ENCODE measurements around the gene PCDHGA8.
"Not testable (repeated sequence)": the region's sequence is repeated elsewhere in the genome, so short reads cannot be mapped to it uniquely, and the experiment has no call there.

PCDHGA8 gene

DNA sequence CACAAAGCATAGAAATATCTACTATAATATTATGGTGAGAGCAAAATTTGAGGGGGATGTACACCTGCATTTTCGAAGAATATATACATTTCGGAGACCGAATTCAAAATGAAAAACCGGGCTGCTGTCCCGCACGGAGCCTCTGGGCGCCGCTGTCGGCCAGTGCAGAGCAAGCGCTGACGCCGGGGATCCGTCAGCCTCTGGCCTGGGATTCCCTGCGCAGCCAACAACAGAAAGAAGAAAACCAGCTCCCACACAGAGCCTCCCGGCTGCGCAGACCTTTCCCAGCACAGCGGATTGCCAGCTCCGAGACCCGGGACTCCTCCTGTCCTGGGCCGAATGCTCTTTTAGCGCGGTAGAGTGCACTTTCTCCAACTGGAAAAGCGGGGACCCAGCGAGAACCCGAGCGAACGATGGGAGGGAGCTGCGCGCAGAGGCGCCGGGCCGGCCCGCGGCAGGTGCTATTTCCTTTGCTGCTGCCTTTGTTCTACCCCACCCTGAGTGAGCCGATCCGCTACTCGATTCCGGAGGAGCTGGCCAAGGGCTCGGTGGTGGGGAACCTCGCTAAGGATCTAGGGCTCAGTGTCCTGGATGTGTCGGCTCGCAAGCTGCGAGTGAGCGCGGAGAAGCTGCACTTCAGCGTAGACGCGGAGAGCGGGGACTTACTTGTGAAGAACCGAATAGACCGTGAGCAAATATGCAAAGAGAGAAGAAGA is 15.5 kb downstream of the PCDHGA8 start, which contains the start of gene PCDHGB6:
Gene PCDHGB6 (plus strand): TSS at position 232 of the 716 bp plus-strand sequence. CDS start 182 bp downstream, at position 414.
- peak; percentile 60 for ATAC-seq (ENCODE audit: low read depth)

DNA sequence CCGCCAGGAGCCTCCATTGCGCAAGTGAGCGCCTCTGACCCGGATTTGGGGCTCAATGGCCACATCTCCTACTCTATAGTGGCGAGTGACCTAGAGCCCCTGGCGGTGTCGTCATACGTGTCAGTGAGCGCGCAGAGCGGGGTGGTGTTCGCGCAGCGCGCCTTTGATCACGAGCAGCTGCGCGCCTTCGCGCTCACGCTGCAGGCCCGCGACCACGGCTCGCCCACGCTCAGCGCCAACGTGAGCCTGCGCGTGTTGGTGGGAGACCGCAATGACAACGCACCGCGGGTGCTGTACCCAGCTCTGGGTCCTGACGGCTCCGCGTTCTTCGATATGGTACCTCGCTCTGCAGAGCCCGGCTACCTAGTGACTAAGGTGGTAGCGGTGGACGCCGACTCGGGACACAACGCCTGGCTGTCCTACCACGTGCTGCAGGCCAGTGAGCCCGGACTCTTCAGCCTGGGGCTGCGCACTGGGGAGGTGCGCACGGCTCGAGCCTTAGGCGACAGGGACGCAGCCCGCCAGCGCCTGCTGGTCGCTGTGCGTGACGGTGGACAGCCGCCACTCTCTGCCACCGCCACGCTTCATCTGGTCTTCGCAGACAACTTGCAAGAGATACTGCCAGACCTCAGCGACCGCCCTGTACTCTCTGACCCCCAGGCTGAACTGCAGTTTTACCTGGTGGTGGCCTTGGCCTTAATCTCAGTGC is 17.3 kb downstream of the PCDHGA8 start:
- peaks cover 12% of the 10 kb centered on the region for H3K36me3 Mint-ChIP-seq
- ATAC-seq (ENCODE audit: low read depth) (no peak), DNase-seq (ENCODE audit: low spot score in 2 of 2) (no peak)
- H3K27ac Mint-ChIP-seq, result peak overlapping the region; percentile 77
- H3K4me1 Mint-ChIP-seq, result peaks cover 8% of the 10 kb centered on the region
- peaks cover 28% of the 10 kb centered on the region for H3K27me3 Mint-ChIP-seq
- no peak overlapping the region for H3K4me3 Mint-ChIP-seq
- H3K9me3 Mint-ChIP-seq, result peaks cover 15% of the 10 kb centered on the region

More for the DNA sequence above, 15.5 kb downstream of the PCDHGA8 start, which contains the start of gene PCDHGB6:
- H3K4me3 Mint-ChIP-seq, result peak within 1 kb of the TSS; percentile 72
- H3K36me3 Mint-ChIP-seq, result peaks cover 12% of the 10 kb centered on the region
- H3K9me3 Mint-ChIP-seq, result peaks cover 17% of the 10 kb centered on the region
- peaks cover 25% of the 10 kb centered on the region for H3K27me3 Mint-ChIP-seq
- not testable (repeated sequence) for DNase-seq (ENCODE audit: low spot score in 2 of 2); H3K4me1 Mint-ChIP-seq
- H3K27ac Mint-ChIP-seq, result peak within 1 kb of the TSS; percentile 53

DNA sequence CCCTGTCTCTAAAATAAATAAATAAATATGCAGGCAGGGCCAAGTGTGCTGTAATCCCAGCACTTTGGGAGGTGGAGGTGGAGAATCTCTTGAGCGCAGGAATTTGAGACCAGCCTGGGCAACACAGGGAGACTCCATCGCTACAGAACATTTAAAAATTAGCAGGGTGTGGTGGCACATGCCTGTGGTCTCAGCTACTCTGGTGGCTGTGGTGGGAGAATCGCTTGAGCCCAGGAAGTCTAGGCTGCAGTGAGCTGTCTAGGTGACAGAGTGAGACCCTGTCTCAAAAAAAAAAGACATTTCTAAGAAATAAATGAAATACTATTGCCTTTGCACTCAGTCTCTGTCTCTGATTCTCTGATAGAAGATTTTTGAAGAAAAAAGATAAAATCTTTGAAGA is 19.1 kb downstream of the PCDHGA8 start:
- H3K9me3 Mint-ChIP-seq, result peaks cover 9% of the 10 kb centered on the region
- no peak for ATAC-seq (ENCODE audit: low read depth)
- H3K4me1 Mint-ChIP-seq, result peaks cover 8% of the 10 kb centered on the region
- H3K27ac Mint-ChIP-seq, result no peak overlapping the region
- H3K4me3 Mint-ChIP-seq, result no peak overlapping the region
- no peak for DNase-seq (ENCODE audit: low spot score in 2 of 2)
- H3K27me3 Mint-ChIP-seq, result peaks cover 25% of the 10 kb centered on the region
- H3K36me3 Mint-ChIP-seq, result peaks cover 9% of the 10 kb centered on the region

DNA sequence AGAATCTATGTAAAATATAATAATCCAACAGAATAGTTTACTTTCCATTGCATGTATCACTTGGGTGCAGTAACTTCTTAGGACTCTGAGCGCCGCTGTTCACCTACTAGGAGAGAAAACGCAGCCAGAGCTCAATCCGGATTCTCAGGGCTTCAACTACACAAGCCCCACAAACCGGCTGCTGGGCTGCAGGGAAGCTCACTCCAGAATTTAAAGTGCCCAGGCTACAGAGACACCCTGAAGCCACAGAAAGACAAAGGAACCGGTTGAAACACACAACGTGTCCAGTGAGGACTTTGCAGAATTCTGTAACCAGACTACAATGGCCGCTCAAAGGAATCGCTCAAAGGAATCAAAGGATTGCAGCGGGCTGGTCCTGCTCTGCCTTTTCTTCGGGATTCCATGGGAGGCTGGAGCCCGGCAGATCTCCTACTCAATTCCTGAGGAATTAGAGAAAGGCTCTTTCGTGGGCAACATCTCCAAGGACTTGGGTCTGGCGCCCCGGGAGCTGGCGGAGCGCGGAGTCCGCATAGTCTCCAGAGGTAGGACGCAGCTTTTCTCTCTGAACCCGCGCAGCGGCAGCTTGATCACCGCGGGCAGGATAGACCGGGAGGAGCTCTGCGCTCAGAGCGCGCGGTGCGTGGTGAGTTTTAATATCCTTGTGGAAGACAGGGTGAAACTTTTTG is 20.6 kb downstream of the PCDHGA8 start, which contains the start of gene PCDHGA10:
Gene PCDHGA10 (plus strand): TSS at position 134 of the 686 bp plus-strand sequence. CDS start 189 bp downstream, at position 323.
- Mint-ChIP-seq H3K9me3 (peaks cover 11% of the 10 kb centered on the region), H3K27me3 (peaks cover 27% of the 10 kb centered on the region), H3K4me1 (peaks cover 10% of the 10 kb centered on the region), H3K4me3 (peak within 1 kb of the TSS; percentile 86), H3K36me3 (peaks cover 11% of the 10 kb centered on the region), H3K27ac (peak within 1 kb of the TSS; percentile 70)
- DNase-seq (ENCODE audit: low spot score in 2 of 2) (no peak), ATAC-seq (ENCODE audit: low read depth) (peak; percentile 75)

DNA sequence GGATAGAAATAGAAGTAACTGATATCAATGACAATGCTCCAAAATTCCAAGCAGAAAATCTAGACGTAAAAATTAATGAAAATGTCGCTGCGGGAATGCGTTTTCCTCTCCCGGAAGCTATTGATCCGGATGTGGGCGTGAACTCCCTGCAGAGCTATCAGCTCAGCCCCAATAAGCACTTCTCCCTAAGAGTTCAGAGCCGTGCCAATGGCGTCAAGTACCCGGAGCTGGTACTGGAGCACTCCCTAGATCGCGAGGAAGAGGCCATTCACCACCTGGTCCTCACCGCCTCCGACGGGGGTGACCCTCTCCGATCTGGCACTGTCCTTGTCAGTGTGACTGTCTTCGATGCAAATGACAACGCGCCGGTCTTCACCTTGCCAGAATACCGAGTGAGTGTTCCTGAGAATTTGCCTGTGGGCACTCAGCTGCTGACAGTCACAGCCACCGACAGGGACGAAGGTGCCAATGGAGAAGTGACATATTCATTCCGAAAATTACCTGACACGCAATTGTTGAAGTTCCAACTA is 21.2 kb downstream of the PCDHGA8 start:
- H3K27me3 Mint-ChIP-seq, result peaks cover 29% of the 10 kb centered on the region
- H3K27ac Mint-ChIP-seq, result no peak overlapping the region

DNA sequence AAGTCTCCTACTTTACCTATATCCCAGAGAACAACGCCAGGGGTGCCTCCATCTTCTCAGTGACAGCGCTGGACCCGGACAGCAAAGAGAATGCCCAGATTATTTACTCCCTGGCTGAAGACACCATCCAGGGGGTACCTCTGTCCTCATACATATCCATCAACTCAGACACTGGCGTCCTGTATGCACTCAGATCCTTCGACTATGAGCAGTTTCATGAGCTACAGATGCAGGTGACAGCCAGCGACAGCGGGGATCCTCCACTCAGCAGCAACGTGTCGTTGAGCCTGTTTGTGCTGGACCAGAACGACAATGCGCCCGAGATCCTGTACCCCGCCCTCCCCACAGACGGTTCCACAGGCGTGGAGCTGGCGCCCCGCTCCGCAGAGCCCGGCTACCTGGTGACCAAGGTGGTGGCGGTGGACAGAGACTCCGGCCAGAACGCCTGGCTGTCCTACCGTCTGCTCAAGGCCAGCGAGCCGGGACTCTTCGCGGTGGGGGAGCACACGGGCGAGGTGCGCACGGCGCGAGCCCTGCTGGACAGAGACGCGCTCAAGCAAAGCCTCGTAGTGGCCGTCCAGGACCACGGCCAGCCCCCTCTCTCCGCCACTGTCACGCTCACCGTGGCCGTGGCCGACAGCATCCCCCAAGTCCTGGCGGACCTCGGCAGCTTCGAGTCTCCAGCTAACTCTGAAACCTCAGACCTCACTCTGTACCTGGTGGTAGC is 22.3 kb downstream of the PCDHGA8 start:
- ATAC-seq (ENCODE audit: low read depth); H3K4me1 Mint-ChIP-seq: not testable (repeated sequence)
- peaks cover 12% of the 10 kb centered on the region for H3K9me3 Mint-ChIP-seq

More for the DNA sequence above, 21.2 kb downstream of the PCDHGA8 start:
- ATAC-seq (ENCODE audit: low read depth) (no peak), DNase-seq (ENCODE audit: low spot score in 2 of 2) (no peak)
- Mint-ChIP-seq H3K9me3 (peaks cover 12% of the 10 kb centered on the region), H3K36me3 (peaks cover 9% of the 10 kb centered on the region), H3K4me3 (peak overlapping the region; percentile 86), H3K4me1 (peaks cover 8% of the 10 kb centered on the region)

DNA sequence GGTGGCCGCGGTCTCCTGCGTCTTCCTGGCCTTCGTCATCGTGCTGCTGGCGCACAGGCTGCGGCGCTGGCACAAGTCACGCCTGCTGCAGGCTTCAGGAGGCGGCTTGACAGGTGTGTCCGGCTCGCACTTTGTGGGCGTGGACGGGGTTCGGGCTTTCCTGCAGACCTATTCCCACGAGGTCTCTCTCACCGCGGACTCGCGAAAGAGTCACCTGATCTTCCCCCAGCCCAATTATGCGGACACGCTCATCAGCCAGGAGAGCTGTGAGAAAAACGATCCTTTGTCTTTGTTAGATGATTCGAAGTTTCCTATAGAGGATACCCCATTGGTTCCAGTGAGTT is 22.8 kb downstream of the PCDHGA8 start:
- not testable (repeated sequence) for H3K27ac Mint-ChIP-seq; DNase-seq (ENCODE audit: low spot score in 2 of 2); H3K36me3 Mint-ChIP-seq; H3K4me1 Mint-ChIP-seq
- peak; percentile 19 for ATAC-seq (ENCODE audit: low read depth)
- Mint-ChIP-seq H3K9me3 (peaks cover 11% of the 10 kb centered on the region), H3K27me3 (peaks cover 25% of the 10 kb centered on the region), H3K4me3 (peak overlapping the region; percentile 12)

More for the DNA sequence above, 22.3 kb downstream of the PCDHGA8 start:
- Mint-ChIP-seq H3K27ac (peak overlapping the region; percentile 16), H3K27me3 (peaks cover 26% of the 10 kb centered on the region)
- H3K4me3 Mint-ChIP-seq; H3K36me3 Mint-ChIP-seq; DNase-seq (ENCODE audit: low spot score in 2 of 2): not testable (repeated sequence)

DNA sequence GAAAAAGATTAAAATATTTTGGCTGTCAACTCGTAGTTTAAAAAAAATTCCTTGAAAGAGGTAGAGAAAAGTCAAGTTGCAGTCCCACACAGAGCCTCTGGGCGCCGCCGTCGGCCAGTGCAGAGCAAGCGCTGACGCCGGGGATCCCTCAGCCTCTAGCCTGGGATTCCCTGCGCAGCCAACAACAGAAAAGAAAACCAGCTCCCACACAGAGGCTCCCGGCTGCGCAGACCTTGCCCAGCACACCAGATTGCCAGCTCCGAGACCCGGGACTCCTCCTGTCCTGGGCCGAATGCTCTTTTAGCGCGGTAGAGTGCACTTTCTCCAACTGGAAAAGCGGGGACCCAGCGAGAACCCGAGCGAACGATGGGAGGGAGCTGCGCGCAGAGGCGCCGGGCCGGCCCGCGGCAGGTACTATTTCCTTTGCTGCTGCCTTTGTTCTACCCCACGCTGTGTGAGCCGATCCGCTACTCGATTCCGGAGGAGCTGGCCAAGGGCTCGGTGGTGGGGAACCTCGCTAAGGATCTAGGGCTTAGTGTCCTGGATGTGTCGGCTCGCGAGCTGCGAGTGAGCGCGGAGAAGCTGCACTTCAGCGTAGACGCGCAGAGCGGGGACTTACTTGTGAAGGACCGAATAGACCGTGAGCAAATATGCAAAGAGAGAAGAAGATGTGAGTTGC is 25.2 kb downstream of the PCDHGA8 start, which contains the start of gene PCDHGB7:
Gene PCDHGB7 (plus strand): TSS at position 184 of the 679 bp plus-strand sequence. CDS start 183 bp downstream, at position 367.
- Mint-ChIP-seq H3K27ac (peak within 1 kb of the TSS; percentile 45), H3K4me3 (peak within 1 kb of the TSS; percentile 74), H3K27me3 (peaks cover 21% of the 10 kb centered on the region), H3K9me3 (peaks cover 12% of the 10 kb centered on the region), H3K4me1 (peaks cover 11% of the 10 kb centered on the region)
- ATAC-seq (ENCODE audit: low read depth), result peak; percentile 55
- not testable (repeated sequence) for H3K36me3 Mint-ChIP-seq; DNase-seq (ENCODE audit: low spot score in 2 of 2)

DNA sequence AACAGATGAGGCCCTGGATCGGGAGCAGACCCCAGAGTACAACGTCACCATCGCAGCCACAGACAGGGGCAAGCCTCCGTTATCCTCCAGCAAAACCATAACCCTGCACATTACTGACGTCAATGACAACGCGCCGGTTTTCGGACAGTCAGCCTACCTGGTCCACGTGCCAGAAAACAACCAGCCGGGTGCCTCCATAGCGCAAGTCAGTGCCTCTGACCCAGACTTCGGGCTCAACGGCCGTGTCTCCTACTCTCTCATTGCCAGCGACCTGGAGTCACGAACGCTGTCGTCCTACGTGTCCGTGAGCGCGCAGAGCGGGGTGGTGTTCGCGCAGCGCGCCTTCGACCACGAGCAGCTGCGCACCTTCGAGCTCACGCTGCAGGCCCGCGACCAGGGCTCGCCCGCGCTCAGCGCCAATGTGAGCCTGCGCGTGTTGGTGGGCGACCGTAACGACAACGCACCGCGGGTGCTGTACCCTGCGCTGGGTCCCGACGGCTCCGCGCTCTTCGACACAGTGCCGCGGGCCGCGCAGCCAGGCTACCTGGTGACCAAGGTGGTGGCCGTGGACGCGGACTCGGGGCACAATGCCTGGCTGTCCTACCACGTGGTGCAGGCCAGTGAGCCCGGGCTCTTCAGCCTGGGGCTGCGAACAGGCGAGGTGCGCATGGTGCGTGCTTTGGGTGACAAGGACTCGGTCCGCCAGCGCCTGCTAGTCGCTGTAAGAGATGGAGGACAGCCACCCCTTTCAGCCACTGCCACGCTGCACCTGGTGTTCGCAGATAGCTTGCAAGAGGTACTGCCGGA is 26.8 kb downstream of the PCDHGA8 start:
- Mint-ChIP-seq H3K9me3 (peaks cover 15% of the 10 kb centered on the region), H3K36me3 (peaks cover 5% of the 10 kb centered on the region), H3K4me1 (peaks cover 4% of the 10 kb centered on the region), H3K4me3 (no peak overlapping the region), H3K27ac (no peak overlapping the region), H3K27me3 (peaks cover 19% of the 10 kb centered on the region)
- DNase-seq (ENCODE audit: low spot score in 2 of 2) (no peak), ATAC-seq (ENCODE audit: low read depth) (no peak)

DNA sequence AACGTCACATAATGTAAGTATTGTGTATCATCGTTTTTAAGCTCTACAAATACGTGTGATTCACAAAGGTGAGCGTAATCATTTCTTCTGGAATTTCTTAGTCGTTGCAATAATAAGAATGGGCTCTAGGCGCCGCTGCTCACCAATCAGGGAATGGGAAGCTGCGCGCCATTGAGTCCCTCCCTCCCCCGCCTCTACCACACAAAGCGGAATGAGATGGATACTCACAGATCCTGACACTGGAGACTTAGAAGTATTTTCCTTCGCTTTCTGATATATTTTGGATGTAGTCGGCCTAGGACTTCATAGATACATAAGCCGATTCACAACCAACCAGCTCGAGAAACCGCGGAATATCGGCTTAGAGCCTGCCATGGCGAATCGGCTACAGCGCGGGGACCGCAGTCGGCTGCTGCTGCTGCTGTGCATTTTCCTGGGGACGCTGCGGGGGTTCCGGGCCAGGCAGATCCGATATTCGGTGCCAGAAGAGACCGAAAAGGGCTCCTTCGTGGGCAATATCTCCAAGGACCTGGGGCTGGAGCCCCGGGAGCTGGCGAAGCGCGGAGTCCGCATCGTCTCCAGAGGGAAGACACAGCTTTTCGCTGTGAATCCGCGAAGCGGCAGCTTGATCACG is 28.5 kb downstream of the PCDHGA8 start, which contains the start of gene PCDHGA11:
Gene PCDHGA11 (plus strand): TSS at position 197 of the 634 bp plus-strand sequence. CDS start 177 bp downstream, at position 374.
- peaks cover 5% of the 10 kb centered on the region for H3K36me3 Mint-ChIP-seq
- peak within 1 kb of the TSS; percentile 80 for H3K4me3 Mint-ChIP-seq
- DNase-seq (ENCODE audit: low spot score in 2 of 2) (no peak), ATAC-seq (ENCODE audit: low read depth) (peak; percentile 37)
- peak within 1 kb of the TSS; percentile 72 for H3K27ac Mint-ChIP-seq
- peaks cover 4% of the 10 kb centered on the region for H3K4me1 Mint-ChIP-seq
- H3K27me3 Mint-ChIP-seq, result peaks cover 15% of the 10 kb centered on the region
- peaks cover 15% of the 10 kb centered on the region for H3K9me3 Mint-ChIP-seq

DNA sequence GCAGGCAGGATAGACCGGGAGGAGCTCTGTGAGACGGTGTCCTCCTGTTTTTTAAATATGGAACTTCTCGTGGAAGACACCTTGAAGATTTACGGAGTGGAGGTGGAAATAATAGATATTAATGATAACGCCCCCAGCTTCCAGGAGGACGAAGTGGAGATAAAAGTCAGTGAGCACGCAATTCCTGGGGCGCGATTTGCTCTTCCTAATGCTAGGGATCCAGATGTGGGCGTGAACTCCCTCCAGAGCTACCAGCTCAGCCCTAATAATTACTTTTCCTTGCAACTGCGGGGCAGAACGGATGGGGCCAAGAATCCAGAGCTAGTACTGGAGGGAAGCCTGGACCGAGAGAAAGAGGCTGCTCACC is 29.0 kb downstream of the PCDHGA8 start:
- Mint-ChIP-seq H3K36me3 (peaks cover 5% of the 10 kb centered on the region), H3K27me3 (peaks cover 14% of the 10 kb centered on the region), H3K9me3 (peaks cover 15% of the 10 kb centered on the region), H3K4me3 (peak overlapping the region; percentile 80), H3K27ac (peak overlapping the region; percentile 72), H3K4me1 (peaks cover 4% of the 10 kb centered on the region)
- ATAC-seq (ENCODE audit: low read depth), result no peak
- DNase-seq (ENCODE audit: low spot score in 2 of 2), result no peak
